Ovary (tissue), 3 donors: ENCODE measurements around the gene SETD2.

Experiments used
- CTCF ChIP-seq, 3 donors: fragments of 450-650 bp in 2 of 3; fragments of 200-600 bp in 1 of 3; IDR thresholded peaks; one replicate each; pipeline versions ENCODE4 v1.5.1 to v1.8.0; 2016 to 2022; ENCODE audit warnings: antibody characterized with exemption in 3 of 3, mild to moderate bottlenecking in 1 of 3
- POLR2A ChIP-seq: fragments of 450-650 bp; IDR thresholded peaks from one replicate; pipeline ENCODE4 v1.6.1; 2017; ENCODE audit warnings: antibody characterized with exemption, mild to moderate bottlenecking, moderate library complexity
- donor health status: DM: no; HTN: no; CAD: no.

GRCh38 chr3:47024932-47025331, 139.0 kb downstream of the SETD2 start:
- no peak for TF ChIP-seq CTCF (IDR thresholded peaks at IDR 0.05)
- TF ChIP-seq POLR2A = no peak
